Neural progenitor cell (in vitro differentiated cells): ENCODE measurements around the gene DDAH1. TPM values are rescaled to one million over a fixed set of nuclear protein-coding genes. Genes with fewer than 3 reads are reported as not detected.

Experiments used
- DNase-seq: peaks from one replicate; pipeline ENCODE4 v3.0.0-alpha.2; 2016; ENCODE audit warnings: low spot score
- H2AFZ ChIP-seq: fragments of 200-600 bp; sonication (generic); replicated peaks from 2 replicates; pipeline ENCODE4 v1.6.1; 2016; ENCODE audit warnings: antibody characterized with exemption
- H3F3A ChIP-seq: fragments of 200-600 bp; sonication (generic); 2 replicates; pipeline ENCODE4 v1.6.1; 2016; ENCODE audit warnings: antibody characterized with exemption, low read depth
- H3K27ac ChIP-seq: fragments of 200-600 bp; sonication (generic); 2 replicates; pipeline ENCODE4 v1.5.1; 2016; ENCODE audit warnings: mild to moderate bottlenecking
- H3K27me3 ChIP-seq: fragments of 200-600 bp; sonication (generic); 2 replicates; pipeline ENCODE4 v1.6.1; 2016; ENCODE audit warnings: mild to moderate bottlenecking, moderate library complexity
- H3K36me3 ChIP-seq: fragments of 200-600 bp; sonication (generic); 2 replicates; pipeline ENCODE4 v1.5.1; 2016
- H3K4me1 ChIP-seq: fragments of 200-600 bp; sonication (generic); 2 replicates; pipeline ENCODE4 v1.6.1; 2016; ENCODE audit warnings: mixed run types
- H3K4me2 ChIP-seq: fragments of 200-600 bp; sonication (generic); 2 replicates; pipeline ENCODE4 v1.6.1; 2016
- H3K4me3 ChIP-seq: fragments of 200-600 bp; sonication (generic); 2 replicates; pipeline ENCODE4 v1.5.1; 2016
- H3K79me2 ChIP-seq: fragments of 200-600 bp; sonication (generic); 2 replicates; pipeline ENCODE4 v1.6.1; 2016; ENCODE audit warnings: low read depth
- H3K9ac ChIP-seq: fragments of 200-600 bp; sonication (generic); 2 replicates; pipeline ENCODE4 v1.6.1; 2016
- H3K9me3 ChIP-seq: fragments of 200-600 bp; sonication (generic); 2 replicates; pipeline ENCODE4 v1.5.1; 2016; ENCODE audit warnings: low read depth
- H4K20me1 ChIP-seq: fragments of 200-600 bp; sonication (generic); 2 replicates; pipeline ENCODE4 v1.6.1; 2016; ENCODE audit warnings: low read depth
- H3K27ac Mint-ChIP-seq: 3 replicates; pipeline ENCODE4 v1.8.0; 2021; ENCODE audit warnings: mixed read lengths
- H3K27me3 Mint-ChIP-seq: 2 replicates; pipeline ENCODE4 v1.8.0; 2022; ENCODE audit warnings: low read depth, mild to moderate bottlenecking, inconsistent platforms, moderate library complexity, mixed read lengths; ENCODE audit not compliant: insufficient read depth
- H3K36me3 Mint-ChIP-seq: 3 replicates; pipeline ENCODE4 v1.8.0; 2021; ENCODE audit warnings: mixed read lengths
- H3K4me1 Mint-ChIP-seq: 3 replicates; pipeline ENCODE4 v1.8.0; 2021; ENCODE audit warnings: mixed read lengths
- H3K4me3 Mint-ChIP-seq: 3 replicates; pipeline ENCODE4 v1.8.0; 2021; ENCODE audit warnings: mild to moderate bottlenecking, moderate library complexity, mixed read lengths
- H3K9me3 Mint-ChIP-seq: 3 replicates; pipeline ENCODE4 v1.8.0; 2020; ENCODE audit warnings: mixed read lengths
- CTCF ChIP-seq: fragments of 200-600 bp; sonication (generic); IDR thresholded peaks from 2 replicates; pipeline ENCODE4 v1.5.1; 2017; ENCODE audit warnings: antibody characterized with exemption, mild to moderate bottlenecking
- EZH2 ChIP-seq: fragments of 200-600 bp; sonication (generic); IDR thresholded peaks from 2 replicates; pipeline ENCODE4 v1.6.1; 2017; ENCODE audit warnings: antibody characterized with exemption, mild to moderate bottlenecking, moderate library complexity
- EZH2phosphoT487 ChIP-seq: fragments of 200-600 bp; sonication (generic); IDR thresholded peaks from 2 replicates; pipeline ENCODE4 v1.6.1; 2017; ENCODE audit warnings: antibody characterized with exemption
- total RNA-seq: library from RNA; depleted of rRNA; stranded (reverse); fragments of >200 nt; gene quantifications from 2 replicates; pipeline ENCODE4 v1.2.3, GENCODE V29; 2015; ENCODE audit warnings: low replicate concordance

The DDAH1 gene
- total RNA-seq, 1 donor from 2014 or later = 23.1 TPM

GRCh38 chr1:85322655-85323054 lies 142.3 kb downstream of the DDAH1 start:
- Histone ChIP-seq H2AFZ (no peak overlapping the region), H3F3A (no peaks in the 10 kb centered on the region), H3K27me3 (no peaks in the 10 kb centered on the region), H3K9me3 (no peaks in the 10 kb centered on the region), H3K4me3 (no peak overlapping the region), H3K27ac (no peak overlapping the region), H3K36me3 (no peaks in the 10 kb centered on the region), H3K4me2 (no peak overlapping the region), H4K20me1 (no peaks in the 10 kb centered on the region), H3K9ac (no peak overlapping the region), H3K79me2 (no peaks in the 10 kb centered on the region), H3K4me1 (no peaks in the 10 kb centered on the region)
- Mint-ChIP-seq H3K4me1 (peaks cover 9% of the 10 kb centered on the region), H3K27me3 (no peaks in the 10 kb centered on the region), H3K9me3 (no peaks in the 10 kb centered on the region), H3K4me3 (no peak overlapping the region), H3K27ac (no peak overlapping the region), H3K36me3 (peaks cover 2% of the 10 kb centered on the region)
- no peak for DNase-seq
- no peak for TF ChIP-seq EZH2
- no peak for TF ChIP-seq EZH2phosphoT487

- H3K4me2 ChIP-seq = no peak overlapping the region
- H3K27ac Mint-ChIP-seq = no peak overlapping the region
- TF ChIP-seq CTCF = no peak
- TF ChIP-seq EZH2 = no peak
- no peak for TF ChIP-seq EZH2phosphoT487
- no peaks in the 10 kb centered on the region for H3K9me3 ChIP-seq
- H3K27ac ChIP-seq = no peak overlapping the region
- H2AFZ ChIP-seq = no peak overlapping the region
- H3K9me3 Mint-ChIP-seq = no peaks in the 10 kb centered on the region
- H3K9ac ChIP-seq = no peak overlapping the region
- no peaks in the 10 kb centered on the region for H3K36me3 ChIP-seq
- no peaks in the 10 kb centered on the region for H3K27me3 Mint-ChIP-seq
- no peaks in the 10 kb centered on the region for H4K20me1 ChIP-seq
- no peak for DNase-seq
- peaks cover 9% of the 10 kb centered on the region for H3K4me1 Mint-ChIP-seq
- H3K79me2 ChIP-seq = no peaks in the 10 kb centered on the region
- no peak overlapping the region for H3K4me3 Mint-ChIP-seq
- no peaks in the 10 kb centered on the region for H3K4me1 ChIP-seq
- H3F3A ChIP-seq = no peaks in the 10 kb centered on the region
- H3K36me3 Mint-ChIP-seq = peaks cover 2% of the 10 kb centered on the region
- H3K27me3 ChIP-seq = no peaks in the 10 kb centered on the region
- H3K4me3 ChIP-seq = no peak overlapping the region
Observed at GRCh38 chr1:85321237-85321964, 143.6 kb downstream of the DDAH1 start.

- H3K4me2 ChIP-seq = no peak overlapping the region
Observed at GRCh38 chr1:85320371-85321131, 144.4 kb downstream of the DDAH1 start.

More at GRCh38 chr1:85320371-85321131, 144.4 kb downstream of the DDAH1 start:
- no peaks in the 10 kb centered on the region for H4K20me1 ChIP-seq
- H3K9me3 ChIP-seq = no peaks in the 10 kb centered on the region
- H3F3A ChIP-seq = no peaks in the 10 kb centered on the region
- Mint-ChIP-seq H3K27ac (no peak overlapping the region), H3K36me3 (peaks cover 2% of the 10 kb centered on the region), H3K4me3 (no peak overlapping the region), H3K4me1 (peaks cover 9% of the 10 kb centered on the region), H3K27me3 (no peaks in the 10 kb centered on the region), H3K9me3 (no peaks in the 10 kb centered on the region)
- H3K4me3 ChIP-seq = no peak overlapping the region
- no peak overlapping the region for H2AFZ ChIP-seq
- no peak for DNase-seq
- no peaks in the 10 kb centered on the region for H3K27me3 ChIP-seq
- H3K36me3 ChIP-seq = no peaks in the 10 kb centered on the region
- H3K79me2 ChIP-seq = no peaks in the 10 kb centered on the region
- TF ChIP-seq EZH2 = no peak
- no peak for TF ChIP-seq CTCF
- TF ChIP-seq EZH2phosphoT487 = no peak
- H3K4me1 ChIP-seq = no peaks in the 10 kb centered on the region
- H3K9ac ChIP-seq = no peak overlapping the region
- no peak overlapping the region for H3K27ac ChIP-seq
